Panc1 (cell line): Measurements from ENCODE around the gene CFDP1.

ENCODE experiments used
- CTCF ChIP-seq: fragments of 450-650 bp; IDR thresholded peaks from 2 replicates; pipeline ENCODE4 v1.5.1; 2017; ENCODE audit warnings: mild to moderate bottlenecking
- POLR2AphosphoS5 ChIP-seq: IDR thresholded peaks from 2 replicates; pipeline ENCODE4 v1.6.1; 2012; ENCODE audit warnings: mild to moderate bottlenecking, low read depth, low read length, moderate library complexity
- REST ChIP-seq, 2 experiments: IDR thresholded peaks; 2 replicates each; pipeline ENCODE4 v1.6.1; 2011 to 2012; ENCODE audit warnings: low read depth in 2 of 2, control low read depth in 1 of 2, low read length in 1 of 2, mild to moderate bottlenecking in 1 of 2, moderate library complexity in 1 of 2; ENCODE audit not compliant: insufficient read depth in 1 of 2
- SIN3A ChIP-seq: IDR thresholded peaks from 2 replicates; pipeline ENCODE4 v1.6.1; 2012; ENCODE audit warnings: low read depth, mild to moderate bottlenecking, low read length, moderate library complexity, borderline replicate concordance; ENCODE audit not compliant: insufficient read depth
- TCF7L2 ChIP-seq: IDR thresholded peaks from 2 replicates; pipeline ENCODE4 v1.6.1; 2011; ENCODE audit warnings: mild to moderate bottlenecking, low read depth, low read length, inconsistent platforms

- TF ChIP-seq CTCF (no peak), REST (IDR thresholded peaks at IDR 0.05; ENCODE audit: insufficient read depth in 1 of 2, low read depth in 2 of 2, low read length in 1 of 2) (no peak), POLR2AphosphoS5 (no peak), TCF7L2 (no peak), SIN3A (no peak)
Measured at GRCh38 chr16:75318737-75319136, 114.6 kb downstream of the CFDP1 start.
